HG03342 (cell line): ENCODE results near the gene GTF2H2.
"Not testable (repeated sequence)": the region's sequence is repeated elsewhere in the genome, so short reads cannot be mapped to it uniquely, and the experiment has no call there.

Source experiments
- ATAC-seq: cut with Tn5 transposase; IDR thresholded peaks from one replicate; pipeline ENCODE4 v1.9.1; 2021; ENCODE audit warnings: mild to moderate bottlenecking, moderate library complexity; ENCODE audit not compliant: unreplicated experiment

GTF2H2 gene

DNA sequence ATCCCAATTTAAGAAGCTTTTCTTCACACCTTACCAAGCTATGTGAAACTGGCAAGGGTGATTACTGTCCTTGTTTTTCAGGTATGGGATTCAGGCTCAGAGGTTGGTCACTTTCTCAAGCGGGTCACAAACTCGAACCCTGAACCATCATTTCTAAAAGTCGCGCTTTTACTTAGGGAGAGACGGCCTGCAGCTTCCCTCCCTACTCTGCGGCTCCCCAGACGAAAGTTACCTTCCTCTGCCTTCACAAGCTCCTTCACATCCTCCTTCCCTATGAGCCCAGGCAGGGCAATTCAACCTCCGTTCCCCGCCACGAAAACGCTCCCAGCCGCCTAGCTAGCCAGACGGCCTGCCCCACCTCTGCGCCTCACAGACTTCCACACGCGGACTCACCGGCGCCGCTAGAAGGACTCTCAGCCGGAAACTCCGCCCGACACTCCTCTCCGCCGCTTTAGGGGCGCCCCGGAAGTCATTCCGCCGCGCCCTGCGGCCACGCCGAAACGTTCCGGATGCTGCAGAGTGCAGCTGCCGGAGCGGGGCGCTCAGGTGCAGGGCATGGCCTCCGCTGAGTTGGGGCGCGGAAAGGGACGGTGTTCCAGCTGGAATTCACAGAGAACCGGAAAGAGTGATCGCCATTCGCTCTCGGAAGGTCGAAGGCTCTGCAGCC, at the start of gene GTF2H2:
Gene GTF2H2, minus strand, starts transcription at position 415 of the 667 bp plus-strand sequence. CDS start 4,913 bp downstream, outside the sequence.
- ATAC-seq, result peak; percentile 98

DNA sequence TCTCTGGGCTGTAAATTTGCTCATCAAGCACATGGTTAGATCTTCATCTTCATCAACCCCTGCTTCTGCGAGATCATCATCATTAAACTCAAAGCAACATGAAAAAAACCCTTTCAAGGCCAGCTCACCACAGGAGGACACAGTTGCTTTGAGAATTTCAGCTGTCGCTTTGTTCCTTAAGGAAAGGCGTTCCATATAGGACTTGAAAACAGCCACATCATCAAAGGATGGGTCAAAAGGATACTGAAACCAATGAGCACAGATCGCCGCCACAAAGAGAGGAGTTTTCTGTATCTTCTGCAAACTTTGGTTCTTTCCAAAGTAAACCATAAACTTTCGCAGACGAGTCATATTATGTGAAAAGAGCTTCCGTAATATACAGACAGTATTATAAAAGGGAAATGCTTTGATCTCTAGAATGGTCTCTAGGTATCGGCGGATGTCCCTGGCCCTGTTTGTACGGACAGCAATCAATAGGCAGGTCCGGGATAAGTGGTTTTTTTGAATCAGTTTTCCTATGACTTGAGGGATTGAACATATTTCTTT, 42.3 kb upstream of the GTF2H2 start:
- ATAC-seq, result not testable (repeated sequence)

GRCh38 chr5:71099996-71100395, 32.5 kb upstream of the GTF2H2 start:
- not testable (repeated sequence) for ATAC-seq

- not testable (repeated sequence) for ATAC-seq
These were observed 30.4 kb upstream of the GTF2H2 start for GRCh38 chr5:71097930-71098203.

GRCh38 chr5:71097173-71097929, 29.9 kb upstream of the GTF2H2 start:
- not testable (repeated sequence) for ATAC-seq

DNA sequence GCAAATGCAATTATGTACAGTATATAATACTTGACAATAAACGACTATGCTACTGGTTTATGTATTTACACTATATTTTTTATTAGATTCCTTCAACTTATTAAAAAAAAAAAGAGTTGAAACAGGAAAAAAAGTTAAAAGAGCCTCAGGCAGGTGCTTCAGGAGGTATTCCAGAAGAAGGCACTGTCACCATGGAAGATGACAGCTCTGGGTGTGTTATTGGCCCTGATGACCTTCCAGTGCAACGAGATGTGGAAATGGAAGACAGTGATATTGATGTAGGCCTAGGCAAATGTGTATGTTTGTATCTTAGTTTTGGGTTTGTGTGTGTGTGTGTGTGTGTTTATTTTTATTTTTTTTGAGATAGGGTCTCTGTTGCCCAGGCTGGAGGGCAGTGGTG, 22.3 kb upstream of the GTF2H2 start:
- not testable (repeated sequence) for ATAC-seq

- not testable (repeated sequence) for ATAC-seq
These were observed 21.3 kb upstream of the GTF2H2 start for GRCh38 chr5:71088754-71089153.

DNA sequence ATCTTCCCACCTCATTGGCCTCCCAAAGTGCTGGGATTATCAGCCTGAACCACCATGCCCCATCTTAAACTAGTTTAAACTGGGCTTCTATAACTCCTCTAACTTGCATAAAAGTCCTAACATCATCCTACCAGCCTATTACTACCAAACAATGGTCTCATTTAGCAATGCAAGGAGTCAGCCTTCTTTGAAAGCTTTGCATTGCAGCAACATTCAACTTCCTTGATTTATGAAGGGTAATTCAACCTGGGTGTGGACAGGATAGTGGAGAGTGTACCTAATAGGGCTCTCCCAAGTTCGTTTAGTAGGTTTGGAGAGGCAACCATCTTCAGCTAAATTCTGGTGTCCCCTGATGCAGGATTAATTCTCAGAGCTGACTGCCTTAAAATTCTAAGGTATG, 18.7 kb upstream of the GTF2H2 start:
- not testable (repeated sequence) for ATAC-seq

DNA sequence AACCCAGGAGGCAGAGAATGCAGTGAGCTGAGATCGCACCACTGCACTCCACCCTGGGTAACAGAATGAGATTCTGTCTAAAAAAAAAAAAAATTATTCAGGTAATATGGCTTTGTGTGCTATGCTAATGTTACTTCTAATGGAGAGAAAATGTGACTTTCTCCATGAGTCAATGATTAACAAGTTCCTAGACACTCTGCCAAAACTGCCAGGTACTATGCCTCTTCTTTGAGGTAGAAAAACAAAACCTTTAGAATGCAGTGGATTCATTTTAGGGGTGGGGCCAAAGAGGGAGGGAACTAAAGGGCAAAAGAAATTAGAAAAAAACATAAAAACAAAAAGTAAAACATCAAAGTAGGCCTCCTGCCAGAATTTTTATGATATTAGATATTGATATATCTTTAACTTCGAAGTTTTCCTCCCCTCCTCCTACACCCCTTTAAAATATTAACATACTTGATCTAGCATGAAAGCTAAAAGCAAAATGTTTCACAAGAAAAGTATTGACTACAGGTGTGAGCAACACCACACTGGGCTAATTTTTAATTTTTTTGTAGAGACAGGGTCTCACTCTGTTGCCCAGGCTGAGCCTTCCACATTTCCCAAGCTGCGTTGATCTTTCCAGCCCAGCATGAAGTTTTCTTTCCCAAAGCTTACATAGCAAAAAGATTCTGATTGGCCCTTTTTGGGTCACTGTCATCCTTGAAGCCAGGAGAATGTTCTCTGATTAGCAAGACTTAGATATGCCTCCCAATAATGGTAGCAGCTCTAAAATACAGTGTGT, 17.0 kb upstream of the GTF2H2 start:
- ATAC-seq, result not testable (repeated sequence)

GRCh38 chr5:71082898-71083297, 15.4 kb upstream of the GTF2H2 start:
- not testable (repeated sequence) for ATAC-seq

DNA sequence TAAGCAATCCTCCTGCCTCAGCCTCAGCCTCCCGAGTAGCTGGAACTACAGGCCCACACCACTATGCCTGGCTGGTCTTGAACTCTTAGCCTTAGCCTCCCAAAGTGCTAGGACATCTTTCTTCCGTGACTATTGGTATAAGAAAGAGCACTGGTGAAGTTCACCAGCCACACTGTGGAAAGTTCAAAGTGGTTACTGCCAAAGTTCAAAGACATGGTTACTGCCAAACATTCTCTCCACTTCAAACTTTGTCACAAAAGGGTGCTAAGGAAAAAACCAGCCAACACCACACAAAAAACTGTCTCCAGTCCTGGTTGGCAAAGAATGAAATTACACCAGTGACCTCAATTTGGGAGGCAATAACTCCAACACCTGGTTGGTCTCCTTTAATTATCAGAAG, 14.9 kb upstream of the GTF2H2 start:
- ATAC-seq, result not testable (repeated sequence)

- not testable (repeated sequence) for ATAC-seq
These were observed 6.2 kb downstream of the GTF2H2 start for GRCh38 chr5:71061322-71061721.

DNA sequence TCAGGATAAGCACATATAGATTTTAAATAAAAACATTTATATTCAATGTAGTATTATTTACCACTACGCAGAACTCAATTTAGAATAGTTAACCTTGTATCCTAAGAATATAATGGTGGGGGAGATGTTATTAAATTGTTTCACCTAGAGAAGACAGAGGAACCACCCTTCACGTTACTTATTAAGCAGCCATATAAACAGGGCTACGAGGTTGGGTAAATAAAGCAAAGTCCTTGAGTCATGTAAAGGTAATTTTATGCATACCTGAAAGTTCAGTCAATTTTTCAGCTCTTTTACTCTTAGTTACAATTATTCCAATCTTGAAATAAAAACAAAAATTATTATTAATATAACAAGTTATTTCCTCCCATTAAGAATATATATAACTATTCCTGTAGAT, 8.1 kb downstream of the GTF2H2 start:
- ATAC-seq, result not testable (repeated sequence)

GRCh38 chr5:71044808-71045207, 22.7 kb downstream of the GTF2H2 start:
- ATAC-seq, result not testable (repeated sequence)

DNA sequence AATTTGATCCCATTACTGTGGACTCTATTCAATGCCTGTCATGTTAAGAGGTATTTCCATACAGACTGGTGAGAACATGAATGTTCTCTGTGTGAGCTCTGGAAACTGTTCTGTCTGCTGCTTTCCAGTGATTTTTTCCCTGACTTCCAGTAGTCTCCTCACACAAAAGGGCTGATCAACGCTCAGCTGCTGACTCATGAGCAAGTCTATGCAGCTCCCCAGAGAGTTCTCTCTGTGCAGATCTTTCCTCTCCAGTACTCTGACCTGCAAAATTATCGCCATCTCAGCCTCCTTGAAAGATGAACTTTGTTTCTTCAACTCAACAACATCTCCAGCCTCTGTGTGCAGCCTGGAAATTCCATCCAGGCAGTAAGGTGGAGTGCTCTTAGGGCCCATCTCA, 23.3 kb downstream of the GTF2H2 start:
- not testable (repeated sequence) for ATAC-seq

- not testable (repeated sequence) for ATAC-seq
These were observed 36.3 kb downstream of the GTF2H2 start for GRCh38 chr5:71031046-71031776.

- not testable (repeated sequence) for ATAC-seq
These were observed 42.1 kb downstream of the GTF2H2 start, which contains the start of gene NAIP for GRCh38 chr5:71025289-71025953. Gene NAIP (minus strand): TSS chr5:71025339. CDS start chr5:71012915, 12,424 bp downstream.

GRCh38 chr5:71020643-71021042, 46.8 kb downstream of the GTF2H2 start:
- not testable (repeated sequence) for ATAC-seq

- not testable (repeated sequence) for ATAC-seq
These were observed 49.0 kb downstream of the GTF2H2 start for GRCh38 chr5:71018376-71019005.
